Activated T-helper 17 cell treated with anti-CD3 and anti-CD28 coated beads, Interleukin-2, amount 50 U/mL, for 72 hours (primary cell): ENCODE data around the gene ABCA9. TPM values are rescaled to one million over a fixed set of nuclear protein-coding genes. Genes with fewer than 3 reads are reported as not detected.
"Not testable (repeated sequence)": the region's sequence is repeated elsewhere in the genome, so short reads cannot be mapped to it uniquely, and the experiment has no call there.

Source experiments
- ATAC-seq: fragments of 150-1000 bp; cut with Tn5 transposase; replicated peaks from 2 replicates; pipeline ENCODE4 v1.10.0; 2021; ENCODE audit warnings: mild to moderate bottlenecking, moderate library complexity
- H3K27ac Mint-ChIP-seq: one replicate; pipeline ENCODE4 v1.8.0; 2022; ENCODE audit warnings: mixed read lengths
- H3K27me3 Mint-ChIP-seq: one replicate; pipeline ENCODE4 v1.8.0; 2022; ENCODE audit warnings: mixed read lengths
- H3K36me3 Mint-ChIP-seq: one replicate; pipeline ENCODE4 v1.8.0; 2022; ENCODE audit warnings: low read depth, mild to moderate bottlenecking, mixed read lengths
- H3K4me1 Mint-ChIP-seq: one replicate; pipeline ENCODE4 v1.8.0; 2022; ENCODE audit warnings: mixed read lengths
- H3K4me3 Mint-ChIP-seq: one replicate; pipeline ENCODE4 v1.8.0; 2022; ENCODE audit warnings: mild to moderate bottlenecking, mixed read lengths
- H3K9me3 Mint-ChIP-seq: one replicate; pipeline ENCODE4 v1.8.0; 2022; ENCODE audit warnings: mixed read lengths
- total RNA-seq, 2 donors: library from RNA; stranded (reverse); gene quantifications; one replicate each; pipeline ENCODE4 v1.2.3, GENCODE V29; 2022

ABCA9 gene
- total RNA-seq, 2 donors from 2014 or later = 0.58 TPM; not detected in 1

DNA sequence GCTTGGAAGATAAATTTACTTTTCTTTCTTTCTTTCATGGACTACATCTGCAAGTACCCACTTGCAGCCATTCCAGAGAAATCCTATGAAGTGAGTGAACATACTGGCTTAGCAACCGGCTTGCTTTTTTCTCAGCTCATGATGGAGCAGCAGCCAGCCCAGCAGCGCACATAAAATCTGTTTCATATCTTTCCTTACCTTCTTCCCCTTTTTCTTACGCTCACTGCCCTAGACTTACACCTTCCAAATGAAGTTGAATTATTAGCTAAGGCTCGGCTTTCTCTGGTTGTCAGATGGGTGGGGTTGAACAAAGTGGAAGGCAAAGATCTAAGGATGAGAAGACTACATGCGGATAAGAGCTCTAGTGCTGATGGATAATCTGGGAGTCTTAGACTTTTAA, 91.6 kb downstream of the ABCA9 start:
- Mint-ChIP-seq H3K36me3 (no peaks in the 10 kb centered on the region), H3K27ac (no peak overlapping the region), H3K9me3 (peaks cover 4% of the 10 kb centered on the region), H3K27me3 (peaks cover 6% of the 10 kb centered on the region), H3K4me3 (no peak overlapping the region), H3K4me1 (no peaks in the 10 kb centered on the region)
- no peak for ATAC-seq

DNA sequence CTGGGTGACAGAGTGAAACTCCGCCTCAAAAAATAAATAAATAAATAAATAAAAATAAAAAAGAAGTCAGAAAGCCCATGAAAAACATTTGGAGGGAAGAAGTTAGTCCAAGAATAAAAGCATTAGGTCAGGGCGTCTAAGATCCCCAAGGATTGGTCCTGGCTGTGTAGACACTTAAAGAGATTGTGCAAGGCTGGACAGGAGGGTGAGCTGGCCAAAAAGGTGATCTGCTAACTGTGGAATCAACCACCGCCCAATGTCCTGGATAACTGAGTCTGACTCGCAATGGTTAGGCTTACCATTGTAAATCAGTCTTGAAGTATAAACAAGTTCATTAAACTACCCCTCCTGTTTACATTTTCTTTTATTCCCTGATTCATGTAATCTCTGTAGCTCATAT, 96.8 kb downstream of the ABCA9 start:
- Mint-ChIP-seq H3K36me3 (no peaks in the 10 kb centered on the region), H3K4me3 (no peak overlapping the region), H3K9me3 (peaks cover 4% of the 10 kb centered on the region), H3K27me3 (no peaks in the 10 kb centered on the region), H3K27ac (no peak overlapping the region), H3K4me1 (no peaks in the 10 kb centered on the region)
- no peak for ATAC-seq

DNA sequence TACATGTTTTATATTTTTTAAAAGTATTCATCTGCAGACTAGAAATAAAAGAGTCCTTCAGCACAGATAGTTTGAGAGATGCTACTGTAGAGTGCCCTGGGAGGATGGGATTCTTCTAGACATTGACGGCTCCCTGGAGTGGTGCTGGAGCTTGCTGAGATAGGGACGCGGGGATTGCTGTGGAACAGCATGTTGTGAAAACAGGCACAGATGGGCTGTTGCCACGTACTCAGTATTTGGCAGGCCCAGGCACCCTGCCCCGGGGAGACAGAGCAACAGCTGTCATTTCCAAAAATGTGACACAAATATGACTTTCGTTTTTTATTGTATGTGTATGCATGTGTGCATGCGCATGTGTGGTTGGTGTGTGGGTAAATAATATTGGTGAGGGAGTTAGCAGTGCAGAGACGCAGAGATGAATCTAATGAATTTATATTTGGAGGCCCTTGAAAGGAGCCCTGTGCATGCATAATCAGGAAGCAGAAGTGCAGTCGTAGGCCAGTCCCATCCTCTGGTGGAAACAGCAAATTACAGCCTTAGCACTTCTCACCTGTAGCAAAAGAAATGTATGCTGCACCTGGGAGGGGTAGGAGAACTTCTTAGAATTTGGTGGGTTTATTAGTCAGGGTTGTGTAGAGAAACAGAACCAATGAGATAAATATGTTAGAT, 99.4 kb downstream of the ABCA9 start:
- no peaks in the 10 kb centered on the region for H3K4me1 Mint-ChIP-seq
- ATAC-seq = no peak
- H3K27me3 Mint-ChIP-seq = peaks cover 4% of the 10 kb centered on the region
- H3K9me3 Mint-ChIP-seq = peaks cover 4% of the 10 kb centered on the region
- H3K27ac Mint-ChIP-seq = no peak overlapping the region
- no peaks in the 10 kb centered on the region for H3K36me3 Mint-ChIP-seq
- H3K4me3 Mint-ChIP-seq = no peak overlapping the region

DNA sequence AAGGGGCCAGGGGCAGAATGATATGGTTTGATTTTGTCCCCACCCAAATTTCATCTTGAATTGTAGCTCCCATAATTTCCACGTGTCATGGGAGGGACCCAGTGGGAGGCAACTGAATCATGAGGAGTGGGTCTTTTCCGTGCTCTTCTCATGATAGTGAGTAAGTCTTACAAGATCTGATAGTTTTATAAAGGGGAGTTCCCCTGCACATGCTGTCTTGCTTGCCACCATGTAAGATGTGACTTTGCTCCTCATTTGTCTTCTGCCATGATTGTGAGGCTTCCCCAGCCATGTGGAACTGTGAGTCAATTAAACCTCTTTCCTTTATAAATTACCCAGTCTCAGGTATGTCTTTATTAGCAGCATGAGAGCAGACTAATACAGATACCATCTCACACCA, 101.6 kb downstream of the ABCA9 start:
- not testable (repeated sequence) for H3K4me3 Mint-ChIP-seq, ATAC-seq, H3K27ac Mint-ChIP-seq, H3K4me1 Mint-ChIP-seq, H3K27me3 Mint-ChIP-seq, H3K36me3 Mint-ChIP-seq, H3K9me3 Mint-ChIP-seq

DNA sequence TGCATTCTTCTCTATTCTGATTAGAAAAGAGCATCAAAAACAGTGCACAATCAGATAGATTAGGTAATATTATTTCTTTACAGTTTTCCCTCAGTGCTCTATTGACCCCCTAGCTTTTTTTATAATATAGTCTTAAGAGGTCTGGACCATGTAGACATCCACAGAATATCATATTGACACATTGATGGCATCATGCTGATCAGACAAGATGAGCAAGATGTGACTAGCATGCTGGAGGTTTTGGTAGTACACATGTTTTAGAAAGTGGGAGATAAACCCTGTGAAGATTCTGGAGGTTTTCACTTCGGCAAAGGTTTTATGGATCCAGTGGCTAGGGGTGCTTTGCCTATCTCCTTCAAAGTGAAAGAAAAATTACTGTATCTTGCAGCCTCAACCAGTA, 102.8 kb downstream of the ABCA9 start:
- Mint-ChIP-seq H3K4me3 (no peak overlapping the region), H3K36me3 (no peaks in the 10 kb centered on the region), H3K27ac (no peak overlapping the region), H3K9me3 (no peaks in the 10 kb centered on the region), H3K4me1 (no peaks in the 10 kb centered on the region), H3K27me3 (peaks cover 13% of the 10 kb centered on the region)
- peak; percentile 53 for ATAC-seq

DNA sequence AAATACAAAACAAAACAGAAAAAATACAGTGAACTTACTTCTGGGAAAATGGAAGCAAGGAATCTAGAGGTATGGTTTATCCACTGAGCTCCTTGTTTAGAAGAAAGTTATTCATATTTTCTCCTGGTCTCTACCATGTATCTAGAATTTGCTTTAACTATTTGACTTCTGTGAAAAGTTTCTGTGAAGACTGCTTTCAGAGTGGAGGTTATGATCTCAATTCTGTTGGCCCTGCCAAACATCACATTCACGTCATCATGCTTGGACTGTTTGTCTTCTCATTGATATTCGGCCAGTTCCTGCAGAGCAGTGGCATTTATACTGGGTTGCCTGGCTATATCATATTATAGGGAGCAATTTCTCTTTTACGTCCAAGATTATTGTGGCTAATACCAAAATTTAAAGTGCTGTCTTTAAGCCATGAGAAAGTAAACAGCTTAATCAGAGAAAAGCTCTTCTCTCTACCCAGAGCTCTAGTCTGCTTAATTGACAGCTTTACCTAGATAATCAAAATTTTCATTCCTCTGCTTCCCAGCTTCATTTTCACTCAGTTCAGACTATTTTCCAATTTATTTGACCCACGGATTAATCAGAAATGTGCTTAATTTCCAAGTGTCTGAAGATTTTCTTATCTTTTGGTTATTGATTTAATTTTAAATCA, 105.4 kb downstream of the ABCA9 start, which contains the start of gene ABCA8:
TSS of gene ABCA8 (minus strand) at position 212 of the 661 bp plus-strand sequence. CDS start 13,358 bp downstream, outside the sequence.
- ATAC-seq = no peak
- no peak within 1 kb of the TSS for H3K27ac Mint-ChIP-seq
- no peaks in the 10 kb centered on the region for H3K9me3 Mint-ChIP-seq

DNA sequence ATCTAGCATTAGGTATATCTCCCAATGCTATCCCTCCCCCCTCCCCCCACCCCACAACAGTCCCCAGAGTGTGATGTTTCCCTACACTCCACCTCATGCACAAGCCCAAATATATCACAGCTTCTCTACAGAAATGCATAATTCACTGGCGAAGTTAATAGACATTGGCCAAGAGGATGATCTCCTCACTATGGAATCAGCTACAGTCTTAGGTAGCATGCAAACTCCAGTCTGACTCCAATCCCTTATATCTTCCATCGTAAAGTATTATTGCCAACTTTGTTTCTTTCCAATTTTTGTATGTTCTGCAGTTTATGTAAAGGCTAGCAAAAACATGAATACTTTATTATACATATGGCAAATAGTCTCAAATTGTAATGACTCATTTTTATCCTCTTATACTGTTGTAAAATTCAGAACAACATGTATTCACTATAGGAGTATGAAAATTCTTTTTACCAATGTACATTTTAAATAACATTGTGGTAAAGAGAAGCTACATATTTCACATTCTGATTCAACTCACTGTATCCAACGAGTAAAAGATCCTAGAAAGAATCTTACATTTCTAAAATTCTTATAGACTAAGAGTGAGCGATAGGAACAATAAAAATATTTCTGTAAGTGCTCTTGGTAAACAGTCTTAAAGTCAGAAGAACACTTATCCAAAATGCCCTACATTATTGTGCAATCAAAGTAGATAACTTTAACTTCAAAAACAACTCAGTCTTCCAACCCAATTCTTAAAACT, 106.4 kb downstream of the ABCA9 start:
- H3K27ac Mint-ChIP-seq = no peak overlapping the region
- no peaks in the 10 kb centered on the region for H3K36me3 Mint-ChIP-seq
- no peaks in the 10 kb centered on the region for H3K9me3 Mint-ChIP-seq
- peaks cover 19% of the 10 kb centered on the region for H3K27me3 Mint-ChIP-seq
- no peaks in the 10 kb centered on the region for H3K4me1 Mint-ChIP-seq
- no peak for ATAC-seq
- no peak overlapping the region for H3K4me3 Mint-ChIP-seq

More for the DNA sequence above, 105.4 kb downstream of the ABCA9 start, which contains the start of gene ABCA8:
- no peaks in the 10 kb centered on the region for H3K36me3 Mint-ChIP-seq
- no peak within 1 kb of the TSS for H3K4me3 Mint-ChIP-seq
- H3K27me3 Mint-ChIP-seq = peaks cover 19% of the 10 kb centered on the region
- H3K4me1 Mint-ChIP-seq = no peaks in the 10 kb centered on the region

DNA sequence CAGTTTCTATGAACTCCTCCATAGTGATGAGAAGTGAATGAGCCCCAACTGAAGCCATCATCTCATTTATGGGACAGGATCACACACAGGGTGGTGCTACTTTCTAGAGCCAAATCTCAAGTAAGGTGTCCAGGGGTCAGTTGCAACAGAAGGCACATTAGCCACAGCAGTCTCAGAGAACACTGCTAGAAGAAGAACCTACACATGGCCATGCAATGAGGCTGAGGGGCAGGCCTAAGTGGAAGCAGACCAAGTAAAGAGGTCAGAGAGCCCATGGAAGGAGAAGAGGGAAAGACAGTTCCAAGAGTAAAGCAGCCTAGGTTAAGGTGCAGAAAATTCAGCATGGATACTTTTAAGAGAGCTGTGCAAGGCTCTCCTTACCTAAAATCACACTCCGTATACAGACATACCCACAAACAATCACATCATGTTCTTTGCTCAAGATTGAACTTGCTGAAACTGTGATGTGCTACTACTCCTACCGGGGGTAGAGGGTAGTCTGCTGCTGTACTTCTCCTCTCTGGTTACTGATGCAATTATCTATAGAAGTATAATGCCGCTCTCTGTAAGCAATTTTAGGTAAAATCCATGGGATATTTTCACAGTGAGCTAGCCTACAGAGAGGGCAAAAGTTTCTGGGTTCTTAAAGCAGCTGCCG, 107.3 kb downstream of the ABCA9 start:
- no peak overlapping the region for H3K27ac Mint-ChIP-seq
- no peaks in the 10 kb centered on the region for H3K9me3 Mint-ChIP-seq
- no peaks in the 10 kb centered on the region for H3K4me1 Mint-ChIP-seq
- H3K36me3 Mint-ChIP-seq = no peaks in the 10 kb centered on the region
- no peak overlapping the region for H3K4me3 Mint-ChIP-seq
- peaks cover 19% of the 10 kb centered on the region for H3K27me3 Mint-ChIP-seq
- no peak for ATAC-seq

DNA sequence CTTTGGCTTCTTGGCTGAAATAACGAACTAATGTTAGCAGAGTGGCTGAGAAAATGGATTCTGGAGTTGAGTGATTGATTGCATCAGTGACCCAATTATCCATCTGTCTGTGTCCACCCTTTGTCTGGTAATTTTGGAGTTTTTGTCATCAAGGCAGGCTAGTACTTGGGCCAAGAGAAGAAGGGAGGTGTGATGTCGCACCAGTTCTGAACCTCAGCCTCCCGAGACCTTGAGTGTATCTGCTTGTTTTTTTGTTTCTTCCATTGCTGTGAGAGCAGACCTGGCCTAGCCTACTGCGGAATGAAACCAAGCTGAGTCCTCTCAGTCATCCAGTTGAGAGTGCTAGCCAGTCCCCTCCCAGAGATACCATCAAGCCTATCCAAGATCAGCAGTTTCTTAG, 110.0 kb downstream of the ABCA9 start:
- no peak overlapping the region for H3K27ac Mint-ChIP-seq
- H3K9me3 Mint-ChIP-seq = no peaks in the 10 kb centered on the region
- ATAC-seq = no peak
- peaks cover 15% of the 10 kb centered on the region for H3K27me3 Mint-ChIP-seq
- H3K4me3 Mint-ChIP-seq = no peak overlapping the region
- no peaks in the 10 kb centered on the region for H3K36me3 Mint-ChIP-seq
- no peaks in the 10 kb centered on the region for H3K4me1 Mint-ChIP-seq

DNA sequence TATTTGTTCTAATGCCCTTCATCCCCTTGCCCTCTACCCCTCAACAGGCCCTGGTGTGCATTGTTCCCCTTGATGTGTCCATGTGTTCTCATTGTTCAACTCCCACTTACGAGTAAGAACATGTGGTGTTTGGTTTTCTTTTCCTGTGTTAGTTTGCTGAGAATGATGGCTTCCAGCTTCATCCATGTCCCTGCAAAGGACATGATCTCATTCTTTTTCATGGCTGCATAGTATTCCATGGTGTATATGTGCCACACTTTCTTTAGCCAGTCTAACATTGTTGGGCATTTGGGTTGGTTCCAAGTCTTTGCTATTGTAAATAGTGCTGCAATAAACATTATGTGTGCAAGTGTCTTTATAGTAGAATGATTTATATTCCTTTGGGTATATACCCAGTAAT, 112.9 kb downstream of the ABCA9 start:
- not testable (repeated sequence) for H3K36me3 Mint-ChIP-seq, H3K27me3 Mint-ChIP-seq, H3K4me1 Mint-ChIP-seq, H3K27ac Mint-ChIP-seq, ATAC-seq, H3K4me3 Mint-ChIP-seq, H3K9me3 Mint-ChIP-seq

DNA sequence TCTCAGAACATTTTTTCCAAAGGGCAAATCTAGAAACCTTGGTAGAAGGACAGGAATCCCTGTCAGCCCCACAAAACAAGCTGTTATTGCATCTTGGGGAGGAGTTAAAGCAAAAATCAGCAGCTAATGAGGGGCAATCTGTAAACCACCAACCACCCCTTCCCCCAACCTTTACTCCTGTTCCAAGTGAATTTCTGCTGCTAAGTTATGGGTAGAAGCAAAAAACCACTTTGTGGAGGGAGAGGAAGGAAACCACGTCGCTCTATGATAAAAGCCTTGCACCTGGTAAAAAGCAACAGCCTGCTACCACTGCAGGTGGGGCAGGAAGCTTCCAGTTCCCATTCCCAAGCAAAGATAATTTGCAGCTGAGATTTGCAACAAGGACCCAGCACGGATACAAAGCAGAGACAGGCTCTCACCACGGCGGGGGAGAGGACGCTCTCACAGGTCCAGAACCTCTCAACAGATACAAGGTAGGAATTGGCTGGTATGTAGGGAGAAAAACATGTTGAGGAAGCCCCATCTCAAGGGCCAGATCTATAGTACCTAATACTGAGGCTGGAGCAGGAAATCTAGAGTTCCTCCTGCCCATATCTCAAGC, 116.2 kb downstream of the ABCA9 start:
- no peak overlapping the region for H3K4me3 Mint-ChIP-seq
- ATAC-seq = no peak
- H3K27me3 Mint-ChIP-seq = no peaks in the 10 kb centered on the region
- H3K36me3 Mint-ChIP-seq = no peaks in the 10 kb centered on the region
- H3K9me3 Mint-ChIP-seq = no peaks in the 10 kb centered on the region
- H3K4me1 Mint-ChIP-seq = no peaks in the 10 kb centered on the region
- H3K27ac Mint-ChIP-seq = no peak overlapping the region

DNA sequence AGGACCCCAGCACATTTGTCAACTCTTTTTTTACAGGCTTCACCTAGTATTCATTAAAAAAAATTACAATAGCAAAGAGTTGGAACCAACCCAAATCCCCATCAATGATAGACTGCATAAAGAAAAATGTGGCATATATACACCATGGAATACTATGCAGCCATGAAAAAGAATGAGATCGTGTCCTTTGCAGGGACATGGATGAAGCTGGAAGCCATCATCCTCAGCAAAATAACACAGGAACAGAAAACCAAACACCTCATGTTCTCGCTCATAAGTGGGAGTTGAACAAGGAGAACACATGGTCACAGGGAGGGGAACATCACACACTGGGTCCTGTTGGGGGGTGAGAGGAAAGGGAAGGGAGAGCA, 116.9 kb downstream of the ABCA9 start:
- not testable (repeated sequence) for ATAC-seq, H3K27ac Mint-ChIP-seq, H3K36me3 Mint-ChIP-seq

DNA sequence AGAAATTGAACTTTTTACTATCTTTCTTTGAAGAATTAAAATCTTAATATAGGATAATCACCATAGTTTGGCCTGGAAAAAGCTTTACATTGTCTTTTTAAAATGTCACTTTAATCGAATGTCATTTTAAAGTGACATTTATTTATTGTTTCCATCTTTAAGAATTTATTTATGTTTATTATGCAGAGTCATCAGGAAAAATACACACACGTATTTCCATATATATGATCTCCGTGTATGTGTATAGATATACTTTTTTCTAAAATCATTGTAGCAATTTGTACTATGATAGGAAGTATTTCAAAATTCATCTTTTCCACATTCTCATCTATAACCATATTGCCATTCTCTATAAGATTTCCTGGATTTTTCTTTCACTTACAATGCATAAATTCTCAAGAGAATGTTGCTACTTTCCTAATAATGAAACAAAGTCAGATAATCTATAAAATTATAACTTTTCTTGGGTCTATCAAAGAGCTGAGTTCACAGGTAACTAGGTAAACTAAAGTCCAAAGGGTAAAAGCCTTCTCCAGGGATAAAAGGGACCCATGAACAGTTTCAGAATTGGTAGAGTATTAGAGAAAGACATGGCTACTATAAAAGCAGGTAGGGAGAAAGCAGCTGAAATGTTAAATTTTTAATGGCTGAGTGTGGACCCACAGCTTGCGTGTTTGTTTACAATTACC, 117.5 kb downstream of the ABCA9 start:
- H3K4me1 Mint-ChIP-seq = no peaks in the 10 kb centered on the region
- H3K27me3 Mint-ChIP-seq = no peaks in the 10 kb centered on the region
- H3K9me3 Mint-ChIP-seq = no peaks in the 10 kb centered on the region
- no peaks in the 10 kb centered on the region for H3K36me3 Mint-ChIP-seq
- no peak overlapping the region for H3K4me3 Mint-ChIP-seq
- H3K27ac Mint-ChIP-seq = no peak overlapping the region
- no peak for ATAC-seq

More for the DNA sequence above, 116.9 kb downstream of the ABCA9 start:
- H3K4me3 Mint-ChIP-seq, H3K9me3 Mint-ChIP-seq, H3K4me1 Mint-ChIP-seq, H3K27me3 Mint-ChIP-seq: not testable (repeated sequence)

DNA sequence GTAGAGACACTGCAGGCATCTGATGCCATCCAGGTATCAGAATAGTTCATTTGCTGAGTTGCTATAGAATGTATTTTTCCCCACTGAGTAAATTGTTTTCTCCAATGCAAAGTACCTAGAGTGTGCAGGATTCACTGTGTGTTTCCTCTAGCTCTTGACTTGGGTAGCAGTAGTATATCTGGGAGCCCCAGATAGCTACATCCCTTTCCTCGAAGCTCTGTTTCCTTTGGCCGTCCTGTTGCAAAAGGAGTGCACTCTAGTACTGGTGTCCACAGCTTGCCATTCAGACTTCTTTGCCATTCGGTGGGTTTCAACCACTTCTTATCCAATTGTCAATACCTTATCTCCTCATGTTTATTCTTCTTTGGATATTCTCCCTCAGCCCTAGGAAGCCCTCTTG, 118.3 kb downstream of the ABCA9 start:
- Mint-ChIP-seq H3K9me3 (no peaks in the 10 kb centered on the region), H3K27ac (no peak overlapping the region), H3K27me3 (no peaks in the 10 kb centered on the region), H3K4me3 (no peak overlapping the region), H3K4me1 (no peaks in the 10 kb centered on the region), H3K36me3 (no peaks in the 10 kb centered on the region)
- ATAC-seq = no peak
